Mesendoderm (in vitro differentiated cells): Measurements from ENCODE around the gene CYP19A1.

Experiments used
- DNase-seq: peaks from one replicate; pipeline ENCODE4 v3.0.0; 2013
- H2AK5ac ChIP-seq: 2 replicates; pipeline ENCODE4 v1.6.1; 2013; ENCODE audit warnings: low read length, inconsistent platforms
- H2BK120ac ChIP-seq: 2 replicates; pipeline ENCODE4 v1.6.1; 2013; ENCODE audit warnings: low read depth, mild to moderate bottlenecking, low read length, moderate library complexity, mixed read lengths
- H2BK15ac ChIP-seq: replicated peaks from 2 replicates; pipeline ENCODE4 v1.6.1; 2013; ENCODE audit warnings: low read depth, mild to moderate bottlenecking, moderate library complexity
- H2BK5ac ChIP-seq: 2 replicates; pipeline ENCODE4 v1.6.1; 2013; ENCODE audit warnings: low read length, inconsistent platforms
- H3K18ac ChIP-seq: 2 replicates; pipeline ENCODE4 v1.6.1; 2013; ENCODE audit warnings: mild to moderate bottlenecking, low read length, mixed read lengths
- H3K23ac ChIP-seq: one replicate; pipeline ENCODE4 v1.6.1; 2013; ENCODE audit warnings: low read length
- H3K27ac ChIP-seq: 2 replicates; pipeline ENCODE4 v1.5.1; 2013; ENCODE audit warnings: low read depth, mild to moderate bottlenecking, inconsistent platforms, low read length, moderate library complexity
- H3K27me3 ChIP-seq: 2 replicates; pipeline ENCODE4 v1.6.1; 2013; ENCODE audit warnings: low read length, control low read depth, mild to moderate bottlenecking, inconsistent platforms; ENCODE audit not compliant: insufficient read depth, poor library complexity
- H3K36me3 ChIP-seq: 2 replicates; pipeline ENCODE4 v1.6.1; 2013; ENCODE audit warnings: low read length, inconsistent platforms; ENCODE audit not compliant: control insufficient read depth, insufficient read depth
- H3K4ac ChIP-seq: one replicate; pipeline ENCODE4 v1.6.1; 2013; ENCODE audit warnings: low read depth, mild to moderate bottlenecking, low read length, moderate library complexity
- H3K4me1 ChIP-seq: 2 replicates; pipeline ENCODE4 v1.6.1; 2013; ENCODE audit warnings: low read depth, low read length, inconsistent platforms; ENCODE audit not compliant: control insufficient read depth
- H3K4me2 ChIP-seq: 2 replicates; pipeline ENCODE4 v1.6.1; 2013; ENCODE audit warnings: low read length
- H3K4me3 ChIP-seq: 2 replicates; pipeline ENCODE4 v1.5.1; 2013; ENCODE audit warnings: mild to moderate bottlenecking, low read length
- H3K56ac ChIP-seq: one replicate; pipeline ENCODE4 v1.6.1; 2013; ENCODE audit warnings: low read length
- H3K79me1 ChIP-seq: 2 replicates; pipeline ENCODE4 v1.6.1; 2013; ENCODE audit warnings: low read length, inconsistent platforms
- H3K79me2 ChIP-seq: 2 replicates; pipeline ENCODE4 v1.6.1; 2013; ENCODE audit warnings: mild to moderate bottlenecking, low read length; ENCODE audit not compliant: control insufficient read depth, insufficient read depth
- H3K9ac ChIP-seq: 2 replicates; pipeline ENCODE4 v1.6.1; 2013; ENCODE audit warnings: low read length, inconsistent platforms
- H4K5ac ChIP-seq: one replicate; pipeline ENCODE4 v1.6.1; 2013; ENCODE audit warnings: low read length
- H4K8ac ChIP-seq: one replicate; pipeline ENCODE4 v1.6.1; 2013; ENCODE audit warnings: low read depth, mild to moderate bottlenecking, control low read depth, low read length, moderate library complexity
- WGBS: extraction: QIAGEN DNeasy Blood & Tissue Kit; methylation state at CpG from one replicate; pipeline ENCODE4 v1.1.7; 2013; ENCODE audit warnings: low lambda C conversion rate, missing lambda C conversion rate; ENCODE audit not compliant: insufficient coverage; ENCODE audit errors: extremely low coverage; 5-methylcytosine and 5-hydroxymethylcytosine counted together

Gene CYP19A1

DNA sequence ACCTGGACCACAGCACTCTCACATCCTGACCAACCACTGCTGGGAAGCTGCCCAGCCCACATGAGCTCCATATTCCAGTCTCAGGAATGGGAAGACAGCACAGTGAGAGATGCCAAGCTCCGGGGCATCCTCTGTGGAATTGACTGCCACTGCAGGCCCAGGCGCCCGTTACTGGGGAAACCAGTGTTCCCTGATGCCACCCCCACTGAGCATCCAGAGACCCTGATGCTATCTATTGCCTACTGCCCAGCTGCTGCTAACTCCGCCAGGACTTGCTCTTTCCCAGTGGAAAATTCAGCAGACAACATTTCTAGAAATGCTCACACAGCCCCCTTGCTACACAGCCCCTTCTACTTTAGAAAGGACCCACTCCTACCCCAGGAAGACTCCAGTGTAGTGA is 57.6 kb downstream of the CYP19A1 start:
- H2AK5ac ChIP-seq, result no peak overlapping the region
- H3K4me3 ChIP-seq, result no peak overlapping the region
- H2BK5ac ChIP-seq, result no peak overlapping the region
- H3K36me3 ChIP-seq, result no peaks in the 10 kb centered on the region
- H3K27me3 ChIP-seq, result no peaks in the 10 kb centered on the region
- H3K4me1 ChIP-seq, result no peaks in the 10 kb centered on the region
- H3K18ac ChIP-seq, result no peak overlapping the region
- no peak overlapping the region for H3K27ac ChIP-seq
- no peak overlapping the region for H2BK120ac ChIP-seq
- WGBS, result no CpG with 5 or more reads among the region's 4 CpGs
- H3K23ac ChIP-seq, result no peak overlapping the region
- no peak overlapping the region for H3K4ac ChIP-seq
- no peak for DNase-seq
- no peak overlapping the region for H2BK15ac ChIP-seq
- no peak overlapping the region for H4K5ac ChIP-seq
- no peak overlapping the region for H3K56ac ChIP-seq
- no peak overlapping the region for H4K8ac ChIP-seq
- no peaks in the 10 kb centered on the region for H3K79me2 ChIP-seq
- no peak overlapping the region for H3K4me2 ChIP-seq
- H3K79me1 ChIP-seq, result no peaks in the 10 kb centered on the region
- no peak overlapping the region for H3K9ac ChIP-seq

DNA sequence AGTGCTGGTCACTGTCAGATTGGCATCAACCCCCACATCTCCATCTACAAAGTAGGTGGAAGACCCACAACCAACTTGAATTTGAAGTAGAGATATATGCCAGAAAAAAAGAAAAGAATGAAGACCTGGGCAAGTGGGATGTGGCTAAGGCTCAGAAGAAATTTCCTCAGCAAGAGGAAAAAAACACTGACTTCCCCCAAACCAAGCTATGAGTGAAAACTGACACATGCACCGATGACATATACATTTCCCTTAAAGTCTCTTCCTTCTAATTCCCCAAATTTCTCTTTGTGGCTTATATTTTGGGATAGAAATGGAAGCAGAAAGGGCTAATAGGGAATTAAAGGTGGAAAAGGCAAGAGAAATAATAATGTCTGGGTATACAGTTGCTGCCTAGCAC is 59.0 kb downstream of the CYP19A1 start:
- no peak overlapping the region for H3K18ac ChIP-seq
- H2AK5ac ChIP-seq, result no peak overlapping the region
- no peak overlapping the region for H3K56ac ChIP-seq
- no peak overlapping the region for H4K8ac ChIP-seq
- H3K9ac ChIP-seq, result no peak overlapping the region
- H3K4me1 ChIP-seq, result no peaks in the 10 kb centered on the region
- H3K4me2 ChIP-seq, result no peak overlapping the region
- no peak for DNase-seq
- H3K79me1 ChIP-seq, result no peaks in the 10 kb centered on the region
- H2BK15ac ChIP-seq, result no peak overlapping the region
- no peaks in the 10 kb centered on the region for H3K36me3 ChIP-seq
- H2BK5ac ChIP-seq, result no peak overlapping the region
- H3K4me3 ChIP-seq, result no peak overlapping the region
- H3K4ac ChIP-seq, result no peak overlapping the region
- H3K27me3 ChIP-seq, result no peaks in the 10 kb centered on the region
- H3K27ac ChIP-seq, result no peak overlapping the region
- H3K23ac ChIP-seq, result no peak overlapping the region
- WGBS, result no CpG with 5 or more reads among the region's 1 CpG
- H2BK120ac ChIP-seq, result no peak overlapping the region
- no peak overlapping the region for H4K5ac ChIP-seq
- no peaks in the 10 kb centered on the region for H3K79me2 ChIP-seq

DNA sequence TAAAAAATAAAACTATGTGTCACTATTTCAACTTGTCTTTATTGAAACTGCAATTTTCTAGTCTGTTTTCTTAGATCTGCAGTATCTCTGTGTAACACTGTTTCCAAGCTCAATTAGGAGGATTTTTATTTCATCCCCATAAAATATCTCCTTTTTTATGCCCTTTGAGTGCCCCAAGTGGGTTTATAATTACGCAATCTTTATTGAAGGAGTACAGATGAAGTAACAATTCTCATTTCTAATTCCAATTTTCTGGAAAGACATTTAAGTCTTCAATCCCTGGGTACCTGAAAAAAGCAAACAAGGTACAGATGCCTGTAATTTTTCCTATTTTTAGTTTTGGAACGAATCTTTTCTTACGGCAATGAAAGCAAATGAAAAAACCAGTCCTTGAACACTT is 61.3 kb downstream of the CYP19A1 start:
- no peak overlapping the region for H3K4ac ChIP-seq
- no peak overlapping the region for H4K5ac ChIP-seq
- no peaks in the 10 kb centered on the region for H3K36me3 ChIP-seq
- H3K18ac ChIP-seq, result no peak overlapping the region
- H3K4me3 ChIP-seq, result no peak overlapping the region
- no peaks in the 10 kb centered on the region for H3K4me1 ChIP-seq
- no peak overlapping the region for H2BK120ac ChIP-seq
- no peak overlapping the region for H2AK5ac ChIP-seq
- no peaks in the 10 kb centered on the region for H3K79me1 ChIP-seq
- no peaks in the 10 kb centered on the region for H3K79me2 ChIP-seq
- no peaks in the 10 kb centered on the region for H3K27me3 ChIP-seq
- H3K27ac ChIP-seq, result no peak overlapping the region
- H4K8ac ChIP-seq, result no peak overlapping the region
- no peak overlapping the region for H2BK15ac ChIP-seq
- H3K56ac ChIP-seq, result no peak overlapping the region
- no peak overlapping the region for H3K9ac ChIP-seq
- H3K23ac ChIP-seq, result no peak overlapping the region
- no peak overlapping the region for H3K4me2 ChIP-seq
- no peak overlapping the region for H2BK5ac ChIP-seq
- DNase-seq, result no peak
- no CpG with 5 or more reads among the region's 3 CpGs for WGBS

DNA sequence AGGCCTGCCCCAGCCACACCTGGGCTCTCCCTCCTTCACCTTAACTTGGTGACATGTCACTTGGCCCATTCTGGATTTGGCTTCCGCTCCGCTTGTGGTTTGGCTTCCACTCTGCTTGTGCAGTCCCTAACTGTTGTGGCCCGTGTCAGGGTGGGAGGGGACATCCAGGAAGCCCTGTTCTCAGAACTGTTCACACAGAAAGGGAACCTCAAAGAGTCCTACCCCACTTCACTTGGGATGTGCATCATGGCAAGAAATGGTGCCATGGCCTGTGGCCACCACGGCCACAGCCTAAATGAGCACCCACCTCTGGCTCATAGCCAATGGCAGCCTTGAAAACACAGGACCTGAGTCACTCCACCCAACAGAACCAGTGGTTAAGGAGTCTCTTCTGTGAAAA is 63.4 kb downstream of the CYP19A1 start:
- no peaks in the 10 kb centered on the region for H3K36me3 ChIP-seq
- no peaks in the 10 kb centered on the region for H3K4me1 ChIP-seq
- no peak overlapping the region for H3K18ac ChIP-seq
- no peak overlapping the region for H2AK5ac ChIP-seq
- H3K4me2 ChIP-seq, result no peak overlapping the region
- H3K9ac ChIP-seq, result no peak overlapping the region
- no peak overlapping the region for H4K5ac ChIP-seq
- H2BK15ac ChIP-seq, result no peak overlapping the region
- H3K79me2 ChIP-seq, result no peaks in the 10 kb centered on the region
- H3K23ac ChIP-seq, result no peak overlapping the region
- no CpG with 5 or more reads among the region's 4 CpGs for WGBS
- no peak overlapping the region for H2BK120ac ChIP-seq
- no peak overlapping the region for H2BK5ac ChIP-seq
- no peak overlapping the region for H3K56ac ChIP-seq
- H4K8ac ChIP-seq, result no peak overlapping the region
- no peak for DNase-seq
- H3K4me3 ChIP-seq, result no peak overlapping the region
- no peak overlapping the region for H3K4ac ChIP-seq
- no peak overlapping the region for H3K27ac ChIP-seq
- no peaks in the 10 kb centered on the region for H3K79me1 ChIP-seq
- H3K27me3 ChIP-seq, result no peaks in the 10 kb centered on the region

DNA sequence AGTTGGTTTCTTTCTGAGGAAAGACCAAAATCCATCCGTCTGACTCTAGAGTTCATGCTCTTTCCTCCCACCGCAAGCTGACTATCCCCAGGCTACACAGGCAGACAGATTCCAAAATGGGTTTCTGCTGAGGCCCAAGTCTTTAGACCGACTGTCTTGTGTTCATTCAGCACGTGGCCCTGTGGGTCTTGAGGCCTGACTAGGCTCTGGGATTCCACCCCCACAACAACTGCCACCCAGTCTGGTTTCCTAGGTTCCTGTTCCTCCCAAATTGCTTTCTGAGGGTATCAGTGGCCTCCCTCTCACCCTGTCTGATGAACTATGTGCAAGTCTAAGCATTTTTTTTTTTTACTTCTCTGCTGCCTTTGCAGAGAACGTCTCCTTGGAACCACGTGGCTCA is 67.7 kb downstream of the CYP19A1 start:
- Histone ChIP-seq H2BK15ac (no peak overlapping the region), H2AK5ac (no peak overlapping the region), H4K8ac (no peak overlapping the region), H2BK120ac (no peak overlapping the region), H3K18ac (no peak overlapping the region), H3K56ac (no peak overlapping the region), H3K27ac (no peak overlapping the region), H3K4ac (no peak overlapping the region), H3K23ac (no peak overlapping the region), H3K36me3 (no peaks in the 10 kb centered on the region), H3K4me1 (no peaks in the 10 kb centered on the region), H3K79me2 (no peaks in the 10 kb centered on the region), H4K5ac (no peak overlapping the region), H3K9ac (no peak overlapping the region), H2BK5ac (no peak overlapping the region), H3K27me3 (peaks cover 15% of the 10 kb centered on the region), H3K4me2 (no peak overlapping the region), H3K4me3 (no peak overlapping the region), H3K79me1 (no peaks in the 10 kb centered on the region)
- no peak for DNase-seq
- no CpG with 5 or more reads among the region's 6 CpGs for WGBS

DNA sequence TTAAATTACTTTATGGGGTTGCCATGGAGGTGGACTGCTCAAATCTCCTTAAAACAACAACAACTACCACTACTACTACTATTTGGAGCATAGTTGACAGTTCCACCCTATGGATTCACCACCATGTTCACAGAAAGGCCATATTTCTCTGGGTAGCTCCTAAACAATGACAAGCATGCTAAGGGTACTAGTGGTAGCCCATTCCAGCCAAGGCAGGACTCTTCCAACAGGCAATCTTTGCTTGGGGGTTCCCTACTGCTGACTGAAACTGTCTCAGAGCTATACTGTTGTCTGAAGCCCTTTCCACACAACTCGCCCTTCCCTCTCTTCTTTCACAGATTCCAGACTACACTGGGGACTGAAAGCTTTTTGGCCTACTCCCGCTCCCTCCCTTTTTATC is 68.9 kb downstream of the CYP19A1 start:
- Histone ChIP-seq H3K18ac (no peak overlapping the region), H3K27me3 (peaks cover 15% of the 10 kb centered on the region), H3K36me3 (no peaks in the 10 kb centered on the region), H3K27ac (no peak overlapping the region), H3K4me2 (no peak overlapping the region), H3K56ac (no peak overlapping the region), H4K5ac (no peak overlapping the region), H3K79me2 (no peaks in the 10 kb centered on the region), H2BK120ac (no peak overlapping the region), H3K79me1 (no peaks in the 10 kb centered on the region), H2BK5ac (no peak overlapping the region), H2AK5ac (no peak overlapping the region), H2BK15ac (no peak overlapping the region), H3K4me3 (no peak overlapping the region), H3K4me1 (no peaks in the 10 kb centered on the region), H3K9ac (no peak overlapping the region), H4K8ac (no peak overlapping the region), H3K4ac (no peak overlapping the region), H3K23ac (no peak overlapping the region)
- no CpG with 5 or more reads among the region's 2 CpGs for WGBS
- DNase-seq, result no peak
